Smooth muscle cell (in vitro differentiated cells): Measurements from ENCODE around the gene UBR3. TPM values are rescaled to one million over a fixed set of nuclear protein-coding genes. Genes with fewer than 3 reads are reported as not detected.

Source experiments
- DNase-seq: peaks from one replicate; lab custom pipeline; 2025; ENCODE audit not compliant: unreplicated experiment; lab: John Stamatoyannopoulos, UW
- H2AFZ ChIP-seq: fragments of 200-600 bp; sonication (generic); 2 replicates; pipeline ENCODE4 v1.6.0; 2016; ENCODE audit warnings: antibody characterized with exemption, low read depth, mild to moderate bottlenecking
- H3F3A ChIP-seq: fragments of 200-600 bp; sonication (generic); 2 replicates; pipeline ENCODE4 v1.6.0; 2017; ENCODE audit warnings: antibody characterized with exemption, low read depth
- H3K27ac ChIP-seq: fragments of 200-600 bp; sonication (generic); 2 replicates; pipeline ENCODE4 v1.5.1; 2016; ENCODE audit warnings: low read depth, mild to moderate bottlenecking
- H3K27me3 ChIP-seq: fragments of 200-600 bp; sonication (generic); 2 replicates; pipeline ENCODE4 v1.6.1; 2016; ENCODE audit warnings: low read depth, mild to moderate bottlenecking
- H3K36me3 ChIP-seq: fragments of 200-600 bp; sonication (generic); 2 replicates; pipeline ENCODE4 v1.5.1; 2016; ENCODE audit warnings: low read depth
- H3K4me1 ChIP-seq: fragments of 200-600 bp; sonication (generic); 2 replicates; pipeline ENCODE4 v1.5.1; 2016; ENCODE audit warnings: low read depth
- H3K4me2 ChIP-seq: fragments of 200-600 bp; sonication (generic); 2 replicates; pipeline ENCODE4 v1.6.0; 2016; ENCODE audit warnings: mild to moderate bottlenecking
- H3K4me3 ChIP-seq: fragments of 200-600 bp; sonication (generic); 2 replicates; pipeline ENCODE4 v1.5.1; 2016; ENCODE audit warnings: mild to moderate bottlenecking
- H3K79me2 ChIP-seq: fragments of 200-600 bp; sonication (generic); 2 replicates; pipeline ENCODE4 v1.6.0; 2016; ENCODE audit warnings: low read depth, mild to moderate bottlenecking
- H3K9ac ChIP-seq: fragments of 200-600 bp; sonication (generic); 2 replicates; pipeline ENCODE4 v1.6.0; 2016; ENCODE audit warnings: low read depth
- H3K9me3 ChIP-seq: fragments of 200-600 bp; sonication (generic); replicated peaks from 2 replicates; pipeline ENCODE4 v1.5.1; 2016; ENCODE audit warnings: low read depth
- H4K20me1 ChIP-seq: fragments of 200-600 bp; sonication (generic); 2 replicates; pipeline ENCODE4 v1.6.0; 2016; ENCODE audit warnings: low read depth
- WGBS: methylation state at CpG from one replicate; pipeline ENCODE4 v1.1.7; 2016; ENCODE audit warnings: low lambda C conversion rate; 5-methylcytosine and 5-hydroxymethylcytosine counted together
- polyA plus RNA-seq: library from polyadenylated mRNA; unstranded; fragments of >200 nt; fragmentation: Nextera tagmentation; extraction: Ambion mirVana; gene quantifications from 2 replicates; pipeline ENCODE4 v1.2.1, GENCODE V29; 2016
- total RNA-seq: library from RNA; depleted of rRNA; stranded (reverse); fragments of >200 nt; gene quantifications from 2 replicates; pipeline ENCODE4 v1.2.3, GENCODE V29; 2014
- TF ChIP-seq, protein P1 (sequence below): fragments of 200-600 bp; sonication (generic); IDR thresholded peaks from 2 replicates; pipeline ENCODE4 v1.5.1; 2017; ENCODE audit warnings: borderline replicate concordance, mild to moderate bottlenecking, antibody characterized with exemption; ENCODE audit not compliant: insufficient read depth, poor library complexity, severe bottlenecking

The UBR3 gene
- total and polyA plus RNA-seq, 2 experiments from 2014 or later = 7.0 to 35.1 TPM

DNA sequence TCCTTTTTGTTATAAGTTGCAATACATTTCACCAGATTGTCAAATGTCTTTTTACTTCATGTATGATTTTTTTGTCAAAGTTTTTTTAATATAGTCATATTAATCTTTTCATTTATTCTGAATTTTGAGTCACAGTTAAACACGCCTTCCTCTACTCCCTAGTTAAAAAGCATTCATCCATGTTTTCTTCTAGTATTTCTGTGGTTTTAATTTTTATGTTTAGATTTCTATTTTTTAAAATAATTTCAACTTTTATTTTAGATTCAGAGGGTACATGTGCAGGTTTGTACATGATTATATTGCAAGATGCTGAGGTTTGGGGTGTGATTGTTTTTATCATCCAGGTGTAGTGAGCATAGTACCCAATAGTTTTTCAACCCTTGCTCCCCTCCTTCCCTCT lies 204.0 kb downstream of the UBR3 start:
- no peaks in the 10 kb centered on the region for H3F3A ChIP-seq
- no peak overlapping the region for H3K4me2 ChIP-seq
- no peaks in the 10 kb centered on the region for H3K27me3 ChIP-seq
- H3K27ac ChIP-seq = no peak overlapping the region
- no peaks in the 10 kb centered on the region for H3K9me3 ChIP-seq
- no peak overlapping the region for H2AFZ ChIP-seq
- H3K4me3 ChIP-seq = no peak overlapping the region
- no peaks in the 10 kb centered on the region for H3K79me2 ChIP-seq
- no peak for DNase-seq
- TF ChIP-seq, protein P1, sequence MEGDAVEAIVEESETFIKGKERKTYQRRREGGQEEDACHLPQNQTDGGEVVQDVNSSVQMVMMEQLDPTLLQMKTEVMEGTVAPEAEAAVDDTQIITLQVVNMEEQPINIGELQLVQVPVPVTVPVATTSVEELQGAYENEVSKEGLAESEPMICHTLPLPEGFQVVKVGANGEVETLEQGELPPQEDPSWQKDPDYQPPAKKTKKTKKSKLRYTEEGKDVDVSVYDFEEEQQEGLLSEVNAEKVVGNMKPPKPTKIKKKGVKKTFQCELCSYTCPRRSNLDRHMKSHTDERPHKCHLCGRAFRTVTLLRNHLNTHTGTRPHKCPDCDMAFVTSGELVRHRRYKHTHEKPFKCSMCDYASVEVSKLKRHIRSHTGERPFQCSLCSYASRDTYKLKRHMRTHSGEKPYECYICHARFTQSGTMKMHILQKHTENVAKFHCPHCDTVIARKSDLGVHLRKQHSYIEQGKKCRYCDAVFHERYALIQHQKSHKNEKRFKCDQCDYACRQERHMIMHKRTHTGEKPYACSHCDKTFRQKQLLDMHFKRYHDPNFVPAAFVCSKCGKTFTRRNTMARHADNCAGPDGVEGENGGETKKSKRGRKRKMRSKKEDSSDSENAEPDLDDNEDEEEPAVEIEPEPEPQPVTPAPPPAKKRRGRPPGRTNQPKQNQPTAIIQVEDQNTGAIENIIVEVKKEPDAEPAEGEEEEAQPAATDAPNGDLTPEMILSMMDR = no peak
- H4K20me1 ChIP-seq = no peaks in the 10 kb centered on the region
- no peak overlapping the region for H3K9ac ChIP-seq
- H3K4me1 ChIP-seq = no peaks in the 10 kb centered on the region
- peaks cover 14% of the 10 kb centered on the region for H3K36me3 ChIP-seq
- 100% methylated on average over 1 of the region's 1 CpG for WGBS

DNA sequence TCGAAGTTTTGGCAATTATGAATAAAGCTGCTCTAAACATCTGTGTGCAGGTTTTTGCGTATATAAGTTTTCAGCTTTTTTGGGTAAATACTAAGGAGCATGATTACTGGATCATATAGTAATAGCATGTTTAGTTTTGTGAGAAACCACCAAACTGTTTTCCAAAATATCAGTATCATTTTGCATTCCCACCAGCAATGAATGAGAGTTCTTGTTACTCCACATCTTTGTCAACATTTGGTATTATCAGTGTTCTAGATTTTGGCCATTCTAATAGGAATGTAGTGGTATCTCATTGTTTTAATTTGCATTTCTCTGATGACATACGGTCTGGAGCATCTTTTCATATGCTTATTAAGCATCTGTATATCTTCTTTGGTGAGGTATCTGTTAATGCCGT lies 207.3 kb downstream of the UBR3 start:
- no peak overlapping the region for H3K9ac ChIP-seq
- DNase-seq = no peak
- no peaks in the 10 kb centered on the region for H3K9me3 ChIP-seq
- H3K4me2 ChIP-seq = no peak overlapping the region
- no peaks in the 10 kb centered on the region for H3F3A ChIP-seq
- no peaks in the 10 kb centered on the region for H4K20me1 ChIP-seq
- peaks cover 9% of the 10 kb centered on the region for H3K36me3 ChIP-seq
- no peak overlapping the region for H3K4me3 ChIP-seq
- H3K4me1 ChIP-seq = no peaks in the 10 kb centered on the region
- no peak overlapping the region for H3K27ac ChIP-seq
- no peaks in the 10 kb centered on the region for H3K79me2 ChIP-seq
- TF ChIP-seq, protein P1 = no peak
- WGBS = 74% methylated on average over 4 of the region's 4 CpGs
- H3K27me3 ChIP-seq = no peaks in the 10 kb centered on the region
- no peak overlapping the region for H2AFZ ChIP-seq

DNA sequence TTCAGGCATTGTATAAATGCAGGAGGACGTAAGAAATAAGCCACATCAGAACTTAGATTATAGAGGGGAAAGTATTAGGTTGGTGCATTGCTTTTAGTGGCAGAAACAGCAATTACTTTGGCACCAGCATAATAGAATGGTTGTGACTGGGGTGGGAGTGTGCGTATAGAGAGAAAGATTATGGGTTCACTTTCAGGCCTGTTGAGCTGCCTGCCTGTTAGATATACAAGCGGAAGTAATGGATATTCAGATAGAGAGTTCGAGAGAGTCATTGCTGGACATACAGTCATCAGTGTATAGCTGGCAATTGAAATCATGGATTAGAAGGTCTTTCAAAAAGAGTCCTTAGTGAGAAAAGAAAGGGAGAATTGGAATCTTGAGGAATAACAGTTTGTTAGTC lies 211.5 kb downstream of the UBR3 start:
- Histone ChIP-seq H3K9me3 (no peaks in the 10 kb centered on the region), H3K79me2 (no peaks in the 10 kb centered on the region), H3F3A (no peaks in the 10 kb centered on the region), H3K4me2 (no peak overlapping the region), H3K4me1 (no peaks in the 10 kb centered on the region), H3K27ac (no peak overlapping the region), H2AFZ (no peak overlapping the region), H3K36me3 (no peaks in the 10 kb centered on the region), H3K4me3 (no peak overlapping the region), H3K9ac (no peak overlapping the region), H4K20me1 (no peaks in the 10 kb centered on the region), H3K27me3 (no peaks in the 10 kb centered on the region)
- 72% methylated on average over 4 of the region's 4 CpGs for WGBS
- DNase-seq = no peak
- TF ChIP-seq, protein P1 = no peak

DNA sequence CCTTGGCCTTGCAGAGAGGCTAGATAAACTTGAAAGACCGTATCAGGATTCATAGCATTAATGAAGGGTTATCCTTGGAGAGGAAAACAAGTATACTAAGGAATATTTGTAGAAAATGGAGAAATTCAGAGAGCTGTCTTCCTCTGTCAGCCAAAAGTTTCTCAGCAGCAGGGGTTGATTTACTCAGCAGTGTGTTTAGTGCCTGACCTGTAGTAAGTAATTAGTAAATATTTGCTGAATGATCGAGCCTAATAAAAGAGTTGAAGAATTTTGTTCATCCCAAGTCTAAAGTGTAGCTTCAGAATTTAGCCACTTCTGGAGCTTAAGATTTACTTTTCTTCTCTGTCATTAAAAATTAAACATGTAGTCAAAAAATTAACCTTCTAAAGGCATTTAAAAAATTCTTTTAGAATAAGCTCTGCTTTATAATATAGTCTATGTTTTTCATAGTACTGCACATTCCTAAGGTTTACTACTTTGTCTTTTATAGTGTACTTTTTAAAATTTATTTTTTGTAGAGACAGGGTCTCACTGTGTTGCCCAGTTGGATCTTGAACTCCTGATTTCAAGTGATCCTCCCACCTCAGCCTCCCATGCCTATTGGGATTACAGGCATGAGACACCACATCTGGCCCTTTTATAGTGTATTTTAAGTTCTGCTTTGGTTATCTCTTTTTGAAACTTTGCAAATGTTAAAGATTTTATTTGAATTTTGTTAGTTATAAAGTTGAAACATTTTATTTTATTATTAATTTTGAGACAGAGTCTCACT lies 212.3 kb downstream of the UBR3 start:
- Histone ChIP-seq H3K4me1 (no peaks in the 10 kb centered on the region), H3K9me3 (no peaks in the 10 kb centered on the region), H3K9ac (no peak overlapping the region), H4K20me1 (no peaks in the 10 kb centered on the region), H3K36me3 (no peaks in the 10 kb centered on the region), H3K4me2 (no peak overlapping the region), H3K4me3 (no peak overlapping the region), H3K27me3 (no peaks in the 10 kb centered on the region), H3K79me2 (no peaks in the 10 kb centered on the region), H3F3A (no peaks in the 10 kb centered on the region), H2AFZ (no peak overlapping the region), H3K27ac (no peak overlapping the region)
- TF ChIP-seq, protein P1 = no peak
- no peak for DNase-seq
- WGBS = 91% methylated on average over 2 of the region's 2 CpGs
